ENCODE data around the gene CYP4F2. TPM values are rescaled to one million over a fixed set of nuclear protein-coding genes. Genes with fewer than 3 reads are reported as not detected.
"Not testable (repeated sequence)": the region's sequence is repeated elsewhere in the genome, so short reads cannot be mapped to it uniquely, and the experiment has no call there.

The CYP4F2 gene, protein sequence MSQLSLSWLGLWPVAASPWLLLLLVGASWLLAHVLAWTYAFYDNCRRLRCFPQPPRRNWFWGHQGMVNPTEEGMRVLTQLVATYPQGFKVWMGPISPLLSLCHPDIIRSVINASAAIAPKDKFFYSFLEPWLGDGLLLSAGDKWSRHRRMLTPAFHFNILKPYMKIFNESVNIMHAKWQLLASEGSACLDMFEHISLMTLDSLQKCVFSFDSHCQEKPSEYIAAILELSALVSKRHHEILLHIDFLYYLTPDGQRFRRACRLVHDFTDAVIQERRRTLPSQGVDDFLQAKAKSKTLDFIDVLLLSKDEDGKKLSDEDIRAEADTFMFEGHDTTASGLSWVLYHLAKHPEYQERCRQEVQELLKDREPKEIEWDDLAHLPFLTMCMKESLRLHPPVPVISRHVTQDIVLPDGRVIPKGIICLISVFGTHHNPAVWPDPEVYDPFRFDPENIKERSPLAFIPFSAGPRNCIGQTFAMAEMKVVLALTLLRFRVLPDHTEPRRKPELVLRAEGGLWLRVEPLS
- not detected in 2 replicates for total RNA-seq

DNA sequence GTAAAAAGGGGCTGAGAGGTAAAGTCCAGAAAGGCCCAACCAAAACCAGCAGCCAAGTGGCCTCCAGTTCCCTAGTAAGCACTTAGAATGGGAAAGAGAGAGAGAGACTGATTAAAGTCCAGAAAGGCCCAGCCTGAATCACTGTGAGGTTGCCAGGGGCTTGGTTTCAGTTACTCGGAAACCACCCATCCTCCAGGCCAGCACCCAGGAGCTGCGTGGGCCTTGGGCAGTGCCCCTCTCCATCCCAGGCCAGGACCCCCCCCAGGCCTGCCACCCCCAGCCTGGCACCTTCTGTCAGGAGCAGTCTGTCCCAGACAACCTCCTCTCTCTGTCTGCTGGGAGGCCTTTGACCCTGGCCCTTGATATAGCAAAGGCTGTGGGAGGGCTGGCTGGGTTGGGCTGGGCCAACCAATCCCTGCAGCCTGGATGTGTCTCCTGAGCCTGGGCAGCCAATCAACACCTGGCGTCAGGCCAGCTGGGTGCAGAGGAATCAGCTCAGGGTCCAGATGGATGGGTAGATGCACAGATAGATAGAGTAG, at the start of gene CYP4F2:
Gene CYP4F2, minus strand, starts transcription at position 337 of the 539 bp plus-strand sequence. CDS start 463 bp downstream, outside the sequence.
- no peak for DNase-seq

DNA sequence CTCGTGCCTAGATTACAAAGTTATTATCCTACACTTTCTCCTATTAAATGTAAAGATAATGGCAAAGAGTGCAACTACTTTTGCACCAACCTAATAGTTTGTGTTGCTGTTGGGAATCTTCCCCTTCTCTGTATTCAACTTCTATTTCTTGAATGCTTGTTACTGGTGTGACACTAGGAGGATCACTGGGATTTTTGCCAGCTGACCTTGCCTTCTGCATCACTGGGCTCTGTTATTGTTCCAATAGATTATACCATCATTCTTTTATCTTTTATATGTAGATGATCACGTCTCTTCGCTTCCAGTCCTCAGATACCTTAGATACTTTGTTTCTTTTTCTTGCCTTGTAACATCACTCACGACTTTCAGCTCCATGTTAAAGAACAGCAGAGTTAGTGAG, 47.4 kb upstream of the CYP4F2 start:
- no peak for DNase-seq

DNA sequence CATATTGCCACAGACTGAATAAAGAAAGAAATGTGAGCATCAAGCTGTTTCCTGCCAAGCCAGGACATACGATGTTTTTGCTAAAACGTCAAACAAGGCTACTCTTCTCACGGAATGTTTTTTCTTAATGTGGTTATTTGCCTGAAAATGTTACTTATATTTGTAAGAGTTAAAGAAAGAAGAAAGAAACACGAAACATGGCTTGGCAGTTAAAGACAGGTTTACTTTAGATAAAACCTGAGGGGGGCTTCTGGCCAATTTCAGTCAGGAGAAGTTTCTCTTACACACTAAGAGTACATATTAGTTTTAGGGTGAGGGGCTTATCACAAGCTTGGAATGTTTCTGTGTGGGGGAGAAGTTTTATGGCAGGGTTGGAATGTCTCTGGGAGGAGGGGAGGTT, 46.5 kb upstream of the CYP4F2 start:
- no peak for DNase-seq

DNA sequence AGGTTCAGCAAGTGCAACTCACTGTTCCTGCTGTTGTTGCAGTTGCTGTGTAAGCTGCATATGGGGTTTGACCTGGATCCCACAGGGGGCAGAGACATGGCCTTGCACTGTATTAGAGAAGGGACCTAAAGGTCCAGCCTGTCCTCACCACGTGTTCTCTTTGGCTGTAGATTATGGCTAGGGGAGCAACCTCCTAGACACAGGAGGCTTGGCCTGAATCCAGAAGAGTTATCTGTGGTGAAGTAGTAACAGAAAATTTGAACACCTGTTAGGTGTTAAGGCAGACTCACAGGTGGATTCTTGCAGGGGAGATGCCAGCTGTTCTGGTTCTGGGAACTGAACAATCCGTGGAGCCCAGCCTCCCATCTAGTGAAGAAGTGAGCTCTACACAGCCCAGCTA, 39.9 kb upstream of the CYP4F2 start:
- DNase-seq: no peak

DNA sequence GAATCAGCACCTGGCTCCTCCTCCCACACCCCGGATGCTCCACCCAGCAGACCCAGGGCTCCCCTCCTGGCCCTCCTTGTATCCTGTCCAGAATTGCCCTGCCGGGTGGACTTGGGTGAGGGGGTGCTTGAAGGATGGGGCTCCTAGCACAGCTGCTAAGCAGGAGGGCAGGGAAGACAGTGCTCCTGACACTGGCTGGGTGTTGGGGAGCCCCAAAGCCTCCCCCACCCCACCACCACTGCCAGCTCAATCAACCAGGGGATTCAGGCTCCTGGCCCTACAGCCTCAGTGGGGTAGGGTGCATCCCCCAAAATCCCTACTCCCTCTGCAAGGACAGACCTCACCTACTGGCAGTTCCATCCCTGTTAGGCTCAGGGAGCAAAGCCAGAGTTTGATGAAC, 39.1 kb upstream of the CYP4F2 start:
- DNase-seq: no peak

DNA sequence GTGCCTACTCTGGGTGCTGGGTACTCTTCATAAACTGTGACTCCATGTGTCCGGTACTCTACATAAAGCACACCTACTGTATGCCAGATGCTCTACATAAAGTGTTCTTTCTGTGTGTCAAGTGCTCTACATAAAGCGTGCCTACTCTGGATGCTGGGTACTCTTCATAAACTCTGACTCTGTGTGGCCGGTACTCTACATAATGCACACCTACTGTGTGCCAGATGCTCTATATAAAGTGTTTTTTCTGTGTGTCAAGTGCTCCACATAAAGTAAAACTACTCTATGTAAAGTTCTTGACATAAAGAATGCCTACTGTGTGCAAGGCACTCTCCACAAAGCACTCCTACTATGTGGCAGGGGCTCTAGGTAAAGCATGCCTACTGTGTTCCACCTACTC, 38.3 kb upstream of the CYP4F2 start:
- no peak for DNase-seq

DNA sequence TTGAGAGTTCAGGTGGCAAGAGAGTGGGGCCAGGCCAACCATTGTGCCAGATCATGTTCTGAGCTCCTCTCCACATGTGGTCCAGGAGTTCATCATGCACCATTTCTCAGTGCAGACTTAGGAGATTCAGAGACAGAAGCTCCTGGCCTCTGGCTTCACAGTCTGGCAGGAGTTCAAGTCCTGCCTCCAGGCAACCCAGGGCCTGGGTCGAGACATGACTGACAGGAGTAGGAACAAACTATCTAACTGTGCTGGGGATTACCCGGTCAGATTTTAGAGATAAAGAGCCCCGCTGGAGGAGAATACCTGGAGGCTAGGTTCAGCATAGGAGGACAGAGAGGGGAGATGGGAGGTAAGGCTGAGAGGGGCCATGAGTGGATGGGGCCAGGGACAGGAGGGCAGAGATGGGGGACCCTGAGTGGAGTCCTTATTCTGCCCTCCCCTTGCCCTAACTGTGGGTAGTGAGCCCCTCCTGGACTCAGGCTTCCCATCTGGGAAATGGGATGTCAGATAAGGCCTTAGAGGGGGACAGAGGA, 37.4 kb upstream of the CYP4F2 start:
- no peak for DNase-seq

DNA sequence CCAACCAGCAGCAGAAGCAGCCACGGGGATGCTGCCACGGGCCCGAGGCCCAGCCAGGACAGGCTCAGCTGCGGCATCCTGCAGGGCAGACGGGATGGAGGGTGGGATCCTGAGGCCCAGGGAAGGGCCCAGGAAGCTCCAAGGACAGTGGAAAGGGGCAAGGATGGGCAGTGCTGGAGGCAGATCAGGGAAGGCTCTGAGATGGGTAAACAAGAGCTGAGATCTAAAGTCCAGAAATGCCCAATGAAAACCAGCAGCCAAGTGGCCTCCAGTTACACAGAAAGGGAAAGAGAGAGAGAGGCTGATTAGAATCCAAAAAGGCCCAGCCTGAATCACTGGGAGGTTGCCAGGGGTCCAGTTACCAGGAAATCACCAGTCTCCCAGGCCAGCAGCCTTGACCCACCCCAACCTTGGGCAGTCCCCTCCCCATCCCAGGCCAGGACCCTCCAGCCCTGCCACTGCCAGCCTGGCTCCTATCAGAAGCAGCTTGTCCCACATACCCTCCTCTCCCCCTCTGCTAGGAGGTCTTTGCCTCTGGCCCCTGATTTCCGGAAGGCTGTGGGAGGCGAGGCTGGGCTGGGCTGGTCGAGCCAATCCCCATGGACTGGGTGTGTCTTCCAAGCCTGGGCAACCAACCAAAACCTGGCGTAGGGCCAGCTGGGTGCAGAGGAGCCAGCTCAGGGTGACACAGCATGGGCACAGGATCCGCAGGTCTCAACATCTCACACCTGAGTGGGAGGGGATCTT, 36.6 kb upstream of the CYP4F2 start, which contains the start of gene CYP4F11:
Gene CYP4F11, minus strand, starts transcription at position 198 of the 747 bp plus-strand sequence. Its CDS starts 121 bp downstream, at position 77.
- DNase-seq: peak; percentile 2

DNA sequence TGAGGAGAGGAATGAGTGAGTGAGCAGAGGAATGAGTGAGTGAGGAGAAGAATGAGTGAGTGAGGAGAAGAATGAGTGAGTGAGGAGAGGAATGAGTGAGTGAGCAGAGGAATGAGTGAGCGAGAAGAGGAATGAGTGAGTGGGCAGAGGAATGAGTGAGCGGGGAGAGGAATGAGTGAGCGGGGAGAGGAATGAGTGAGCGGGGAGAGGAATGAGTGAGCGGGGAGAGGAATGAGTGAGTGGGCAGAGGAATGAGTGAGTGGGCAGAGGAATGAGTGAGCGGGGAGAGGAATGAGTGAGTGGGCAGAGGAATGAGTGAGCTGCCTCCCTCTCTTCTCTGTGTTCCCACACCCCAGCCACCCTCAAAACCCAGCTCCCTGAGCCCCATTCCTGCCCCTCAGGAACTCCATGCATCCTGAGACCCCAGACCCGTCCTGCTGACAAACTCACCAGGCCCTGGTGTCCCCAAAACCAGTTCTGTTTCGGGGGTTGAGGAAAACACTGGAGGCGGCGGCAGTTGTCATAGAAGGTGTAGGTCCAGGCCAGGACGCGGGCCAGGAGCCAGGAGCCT, 36.0 kb upstream of the CYP4F2 start:
- DNase-seq: not testable (repeated sequence)

DNA sequence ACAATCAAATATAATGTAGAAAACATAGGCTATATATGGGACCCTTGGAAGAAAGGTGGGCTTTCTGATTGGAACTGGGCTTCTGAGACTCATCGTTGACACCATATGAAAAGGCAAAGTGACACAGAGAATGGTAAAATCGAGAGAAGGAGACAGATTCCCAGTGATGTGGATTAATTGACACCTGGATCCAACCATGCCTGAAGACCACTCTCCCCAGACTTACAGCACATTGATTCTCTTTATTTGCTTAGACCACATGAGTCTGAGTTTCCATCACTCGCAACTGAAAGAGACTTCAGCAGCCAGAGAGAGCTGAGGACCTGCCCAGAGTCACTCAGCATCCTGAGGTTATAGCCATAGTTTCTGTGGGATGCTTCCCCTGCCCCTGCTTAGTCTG, 30.4 kb upstream of the CYP4F2 start:
- no peak for DNase-seq

DNA sequence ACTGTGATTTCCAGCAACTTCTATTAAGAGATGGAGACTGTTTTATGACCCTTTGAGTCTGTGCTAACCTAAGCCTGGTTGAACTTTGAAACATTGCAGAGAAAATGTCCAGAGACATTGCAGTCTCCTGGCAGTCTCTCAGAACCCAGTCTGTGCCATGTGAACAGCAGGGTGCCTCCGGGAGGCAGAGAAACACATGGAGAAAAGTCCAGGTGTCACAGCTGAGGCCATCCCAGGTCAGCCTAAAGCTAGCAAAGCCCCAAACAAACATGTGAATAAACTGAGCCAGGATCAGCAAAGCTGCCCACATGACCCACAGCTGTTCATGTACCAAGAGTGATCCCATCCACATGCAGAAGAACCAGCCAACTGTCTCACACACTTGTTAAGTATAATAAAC, 28.6 kb upstream of the CYP4F2 start:
- DNase-seq: no peak

DNA sequence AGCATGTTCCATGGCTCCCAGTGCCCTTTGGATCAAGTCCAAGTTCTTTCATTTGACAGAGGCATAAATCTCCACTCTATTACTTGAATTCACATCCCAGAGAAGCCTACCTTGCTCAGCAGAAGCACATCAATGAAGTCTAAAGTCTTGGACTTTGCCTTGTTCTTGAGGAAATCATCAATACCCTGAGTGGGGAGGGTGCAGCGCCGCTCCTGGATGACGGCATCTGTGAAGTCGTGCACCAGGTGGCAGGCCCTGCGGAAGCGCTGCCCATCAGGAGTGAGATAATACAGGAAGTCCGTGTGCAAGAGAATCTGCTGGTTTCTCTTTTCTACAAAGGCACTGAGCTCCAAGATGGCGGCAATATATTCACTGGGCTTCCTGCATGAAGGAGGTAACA, 25.8 kb upstream of the CYP4F2 start:
- DNase-seq: no peak

DNA sequence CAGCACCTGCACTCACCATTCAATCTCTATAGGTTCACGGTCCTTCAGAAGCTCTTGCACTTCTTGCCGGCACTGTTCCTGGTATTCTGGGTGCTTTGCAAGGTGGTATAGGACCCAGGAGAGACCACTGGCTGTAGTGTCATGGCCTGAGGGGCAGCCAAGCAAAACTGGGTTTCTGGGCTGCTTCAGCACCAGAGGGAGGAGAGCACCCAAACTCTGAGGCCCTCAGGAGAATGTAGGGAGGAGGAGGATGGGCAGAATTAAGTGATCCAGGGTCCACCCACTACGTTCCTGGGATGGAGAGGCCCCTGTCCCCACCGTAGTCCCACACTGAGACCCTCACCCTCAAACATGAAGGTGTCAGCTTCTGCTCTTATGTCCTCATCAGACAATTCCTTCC, 24.1 kb upstream of the CYP4F2 start:
- no peak for DNase-seq

DNA sequence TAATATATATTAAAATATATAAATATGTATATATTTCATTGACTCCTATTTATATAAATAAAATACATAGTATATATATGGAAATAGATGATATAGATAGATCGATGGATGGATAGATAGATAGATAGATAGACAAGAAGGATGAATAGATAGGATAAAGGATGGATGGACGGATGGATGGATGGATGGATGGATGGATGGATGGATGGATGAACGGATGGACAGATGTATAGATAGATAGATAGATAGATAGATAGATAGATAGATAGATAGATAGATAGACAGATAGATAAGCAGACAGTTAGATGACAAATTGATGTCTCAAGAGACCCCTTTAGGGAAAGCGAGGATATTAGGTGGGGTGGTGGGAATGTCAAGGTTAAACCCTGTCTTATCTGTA, 21.4 kb upstream of the CYP4F2 start:
- DNase-seq: no peak

DNA sequence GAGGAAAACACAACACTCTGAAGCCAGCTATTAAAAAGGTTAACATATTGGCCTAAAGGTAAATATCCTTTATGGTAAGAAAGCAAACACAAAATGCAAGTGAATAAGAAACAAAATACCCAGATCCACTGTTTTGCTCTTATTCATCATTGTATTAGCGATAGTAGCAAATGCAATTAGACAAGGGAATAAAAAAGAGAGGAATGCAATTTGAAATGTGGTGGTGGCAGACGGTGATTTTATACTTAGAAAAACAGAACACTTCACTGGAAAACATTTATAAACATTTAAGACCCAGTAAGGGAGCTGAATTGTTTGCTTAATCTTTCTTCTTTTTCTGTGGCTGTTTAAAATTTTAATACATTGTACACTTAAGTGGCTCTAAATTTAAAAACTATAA, 17.2 kb upstream of the CYP4F2 start:
- DNase-seq: no peak

DNA sequence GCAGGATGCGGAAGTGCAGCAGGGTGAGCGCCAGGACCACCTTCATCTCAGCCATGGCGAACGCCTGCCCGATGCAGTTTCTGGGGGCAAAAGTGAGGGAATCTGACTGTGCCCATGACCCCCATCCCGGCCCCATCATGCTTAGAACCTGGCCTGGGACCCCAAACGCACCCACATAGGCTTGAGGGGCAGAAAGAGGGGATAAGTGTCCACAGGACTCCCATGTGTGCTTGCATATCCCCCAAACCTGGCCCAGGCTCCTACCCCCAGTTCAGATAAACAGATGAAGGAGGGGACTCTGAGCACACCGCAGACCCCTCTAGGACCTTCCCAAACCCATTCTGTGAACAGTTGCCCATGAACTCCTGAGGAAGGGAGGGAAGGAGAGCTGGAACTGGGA, 16.0 kb upstream of the CYP4F2 start:
- no peak for DNase-seq

DNA sequence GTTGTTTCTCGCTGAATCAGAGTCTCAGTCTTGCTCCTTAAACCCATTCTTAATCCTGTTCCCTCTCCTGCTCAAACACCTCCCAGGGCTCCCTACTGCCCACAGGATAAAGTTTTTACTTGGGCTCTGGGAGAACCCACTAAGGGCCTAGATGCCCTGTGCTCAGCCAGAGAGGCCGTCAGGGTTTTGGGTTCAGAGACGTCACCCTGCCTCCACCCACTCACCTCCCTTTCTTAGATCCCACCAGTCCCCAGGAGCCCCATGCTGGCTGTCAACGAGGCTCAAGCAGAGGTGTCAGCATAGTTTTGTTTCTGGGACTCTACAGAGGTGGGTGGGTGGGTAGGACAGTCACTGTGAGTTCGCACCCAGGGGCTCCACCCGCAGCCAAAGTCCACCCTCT, 15.5 kb upstream of the CYP4F2 start:
- DNase-seq: no peak

DNA sequence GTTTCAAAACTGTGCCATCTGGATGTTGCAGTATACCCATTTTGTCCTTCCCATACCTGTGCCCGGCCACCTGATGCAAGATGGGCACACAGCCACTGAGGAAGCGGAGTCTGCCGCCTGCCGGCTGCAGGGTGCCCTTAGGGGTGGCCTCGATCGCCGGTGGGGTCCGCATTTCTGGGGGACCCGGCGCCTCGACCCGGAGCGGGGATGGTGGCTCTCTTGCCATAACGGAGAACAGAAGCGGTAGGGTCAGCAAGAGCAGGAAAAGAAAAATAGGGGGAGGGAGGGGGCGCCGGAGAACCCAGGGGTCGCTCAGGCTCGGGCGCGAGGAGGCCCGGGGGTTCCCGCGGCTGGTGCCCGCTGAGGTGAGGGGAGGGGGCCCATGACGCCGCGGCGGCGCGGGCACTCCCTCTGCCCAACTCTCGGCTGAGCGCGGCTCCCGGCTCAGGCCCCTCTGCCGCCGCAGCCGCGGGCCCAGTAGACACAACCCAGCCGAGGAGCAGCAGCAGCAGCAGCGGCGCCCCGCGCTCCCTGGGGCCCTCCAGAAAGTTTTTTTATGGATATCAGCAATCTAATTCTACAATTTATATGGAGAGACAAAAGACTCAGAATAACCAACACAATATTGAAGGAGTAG, 13.8 kb upstream of the CYP4F2 start:
- DNase-seq: no peak

DNA sequence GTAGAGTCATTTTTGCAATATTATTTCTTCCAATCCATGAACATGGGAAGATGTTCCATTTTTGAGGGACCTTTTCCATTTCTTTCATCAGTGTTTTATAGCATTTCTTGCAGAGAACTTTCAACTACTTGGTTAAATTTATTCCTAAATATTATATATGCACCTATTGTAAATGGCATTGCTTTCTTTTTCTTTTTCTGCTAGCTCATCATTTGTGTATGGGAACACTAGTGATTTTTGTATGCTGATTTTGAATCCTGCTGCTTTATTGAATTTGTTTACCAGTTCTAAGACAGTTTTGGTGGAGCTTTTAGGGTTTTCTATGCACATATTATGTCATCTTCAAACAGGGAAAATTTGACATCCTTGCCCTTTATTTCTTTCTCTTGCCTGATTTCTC, 7.2 kb upstream of the CYP4F2 start:
- DNase-seq: no peak

DNA sequence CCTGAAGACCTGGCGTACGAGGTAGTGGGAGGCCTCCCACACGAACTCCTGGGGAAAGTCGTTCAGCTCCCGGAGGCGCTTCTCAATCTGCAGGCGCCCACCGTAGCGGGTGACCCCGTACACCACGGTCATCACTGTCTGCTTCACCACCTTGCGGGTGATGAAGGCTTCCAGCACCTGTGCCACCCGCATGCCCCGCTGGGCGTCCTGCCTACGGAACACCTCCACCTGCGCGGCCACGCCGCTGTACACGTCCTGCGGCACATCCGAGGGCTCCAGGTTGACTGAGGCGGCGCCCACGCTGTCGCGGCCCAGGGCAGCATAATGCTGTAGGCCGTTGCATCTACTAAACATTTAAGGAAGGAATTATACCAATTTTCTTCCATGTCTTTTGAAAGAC, 5.0 kb upstream of the CYP4F2 start:
- DNase-seq: not testable (repeated sequence)

DNA sequence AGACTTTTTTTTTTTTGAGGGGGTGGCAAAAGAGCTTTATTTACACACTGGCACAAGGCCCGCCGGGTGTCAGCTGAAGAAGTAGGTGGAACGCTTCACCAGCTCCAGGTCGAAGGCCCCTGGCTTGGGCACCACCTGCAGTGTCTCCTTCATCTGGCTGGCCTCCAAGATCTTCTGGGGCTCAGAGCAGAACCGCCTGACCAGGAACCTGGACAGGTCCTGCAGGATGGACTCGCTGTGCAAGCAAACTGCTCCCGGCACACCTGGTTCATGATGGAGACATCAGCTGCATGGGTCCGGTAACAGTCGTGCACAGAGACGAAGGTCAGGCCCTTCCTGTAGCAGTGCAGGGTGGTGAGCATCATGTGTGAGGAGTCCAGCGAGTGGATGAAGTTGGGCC, 4.4 kb upstream of the CYP4F2 start:
- no peak for DNase-seq

DNA sequence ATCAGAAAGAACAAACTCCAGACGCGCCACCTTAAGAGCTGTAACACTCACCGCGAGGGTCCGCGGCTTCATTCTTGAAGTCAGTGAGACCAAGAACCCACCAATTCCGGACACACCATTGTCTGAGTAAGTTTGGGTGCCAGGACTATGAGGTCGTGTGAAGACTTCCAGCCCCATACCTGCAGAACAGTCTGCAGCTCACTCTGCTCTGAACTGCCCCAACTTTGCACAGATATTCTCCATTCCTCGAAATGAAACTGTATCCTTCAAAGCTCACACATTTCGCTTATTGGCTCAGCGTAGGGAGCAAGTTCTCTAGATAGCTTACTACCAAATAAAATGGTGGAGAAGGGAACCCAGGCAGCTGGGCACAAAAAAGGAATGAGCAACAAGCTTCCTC, 2.6 kb upstream of the CYP4F2 start:
- no peak for DNase-seq
